ENCODE results near the gene CLDN19.
"Not testable (repeated sequence)": the region's sequence is repeated elsewhere in the genome, so short reads cannot be mapped to it uniquely, and the experiment has no call there.

The CLDN19 gene

DNA sequence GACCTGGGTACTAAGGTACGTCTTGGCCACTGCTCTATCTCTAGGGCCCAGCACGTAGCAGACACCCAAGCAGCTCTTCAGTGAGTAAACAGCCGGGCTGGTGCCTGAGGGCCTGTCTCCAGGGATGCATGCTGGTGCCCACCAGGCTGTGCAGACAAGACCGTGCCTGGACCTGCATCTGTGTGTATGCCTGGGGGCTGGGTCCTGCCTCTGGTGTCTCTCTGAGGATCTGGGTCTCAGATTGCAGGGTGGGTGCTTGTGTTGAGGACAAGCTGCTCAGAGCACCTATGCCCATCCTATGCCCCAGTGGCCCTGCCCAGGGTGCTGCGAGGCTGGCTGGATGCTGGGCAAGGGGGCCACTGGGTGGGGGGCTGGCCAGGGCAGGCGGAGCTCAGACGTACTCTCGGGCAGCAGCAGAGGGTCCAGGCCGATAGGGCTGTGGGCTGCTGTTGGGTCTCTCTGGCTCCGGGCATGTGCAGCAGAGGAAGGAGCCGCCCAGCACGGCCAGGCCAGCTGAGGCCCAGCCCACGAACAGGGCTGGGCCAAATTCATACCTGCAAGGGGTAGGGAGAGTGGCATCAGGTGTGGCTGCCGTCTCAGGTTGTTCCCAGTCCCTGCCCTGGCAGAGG lies 4.4 kb downstream of the CLDN19 start:
- Histone ChIP-seq H3K27ac (ENCODE audit: low read depth, low read length) (no peak overlapping the region), H3K4me3 (ENCODE audit: low read depth in 1 of 2, low read length in 2 of 2) (no peak overlapping the region), H3K27me3 (ENCODE audit: control insufficient read depth in 1 of 2, insufficient read depth in 2 of 2, low read length in 2 of 2) (no peaks in the 10 kb centered on the region), H3K36me3 (ENCODE audit: insufficient read depth, low read length) (no peaks in the 10 kb centered on the region), H3K4me1 (ENCODE audit: insufficient read depth, low read length) (no peaks in the 10 kb centered on the region), H3K9me3 (ENCODE audit: low read length) (no peaks in the 10 kb centered on the region), H3K9ac (ENCODE audit: low read length) (no peak overlapping the region)

DNA sequence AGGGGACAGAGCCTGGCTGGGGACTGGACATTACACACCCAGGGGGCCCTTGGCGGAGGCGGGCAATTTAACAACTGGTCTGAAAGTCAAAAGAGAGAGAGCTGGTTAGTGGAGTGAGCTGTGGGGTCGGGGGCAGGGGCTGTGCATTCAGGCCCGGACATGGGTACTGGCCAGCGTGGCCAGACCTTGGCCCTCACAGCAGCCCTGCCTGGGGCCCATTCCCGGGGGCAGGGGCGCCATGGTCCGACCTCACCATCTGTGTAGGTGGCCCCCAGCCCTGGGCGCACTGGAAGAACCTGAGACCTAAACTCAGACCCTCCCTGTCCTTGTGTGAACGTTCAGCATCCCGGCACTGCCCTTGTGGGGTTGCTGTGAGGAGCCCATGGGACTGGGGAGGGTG lies 5.0 kb downstream of the CLDN19 start:
- Histone ChIP-seq H3K9ac (ENCODE audit: low read length) (no peak overlapping the region), H3K27ac (ENCODE audit: low read depth, low read length) (no peak overlapping the region), H3K4me1 (ENCODE audit: insufficient read depth, low read length) (no peaks in the 10 kb centered on the region), H3K4me3 (ENCODE audit: low read depth in 1 of 2, low read length in 2 of 2) (no peak overlapping the region), H3K36me3 (ENCODE audit: insufficient read depth, low read length) (no peaks in the 10 kb centered on the region), H3K27me3 (ENCODE audit: control insufficient read depth in 1 of 2, insufficient read depth in 2 of 2, low read length in 2 of 2) (no peaks in the 10 kb centered on the region), H3K9me3 (ENCODE audit: low read length) (no peaks in the 10 kb centered on the region)

DNA sequence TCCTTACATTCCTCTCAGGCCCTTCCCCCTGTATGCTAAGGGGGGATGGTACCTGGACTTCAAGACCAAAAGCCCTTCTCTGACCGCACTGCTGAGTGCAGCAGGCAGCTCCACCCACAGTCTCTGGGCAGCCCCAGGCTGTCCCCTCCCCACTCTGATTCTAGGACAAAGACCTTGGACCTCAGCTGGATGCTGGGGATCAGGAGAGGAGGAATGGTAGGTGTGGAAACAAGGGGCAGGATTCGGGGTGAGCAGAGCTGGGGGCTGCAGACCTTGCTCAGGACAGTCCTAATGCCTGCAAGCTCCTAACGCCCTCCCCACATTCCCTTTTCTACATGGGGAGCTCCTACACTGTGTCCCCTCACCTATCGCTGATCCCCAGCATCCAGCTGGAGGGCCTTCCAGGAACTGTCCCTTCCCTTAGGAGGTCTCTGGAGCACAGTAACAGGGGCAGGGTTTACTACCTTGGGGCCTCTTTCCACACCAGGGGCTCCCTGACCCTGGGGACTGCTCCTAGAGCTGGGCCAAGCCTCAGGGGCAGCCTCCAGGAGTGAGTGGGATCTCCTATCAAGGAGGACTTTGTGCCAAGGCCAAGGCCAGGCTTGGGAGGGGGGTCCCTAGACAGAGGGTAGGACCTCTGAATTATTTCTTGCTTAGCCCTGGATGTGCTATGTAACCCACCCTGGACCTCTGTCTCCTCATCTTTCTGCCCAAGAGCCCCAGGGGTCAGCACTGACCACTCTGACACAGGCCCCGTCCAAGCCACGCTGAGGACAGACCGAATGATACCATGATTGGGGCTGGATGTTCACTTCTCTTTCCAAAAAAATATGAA lies 5.6 kb downstream of the CLDN19 start:
- Histone ChIP-seq H3K36me3 (ENCODE audit: insufficient read depth, low read length) (no peaks in the 10 kb centered on the region), H3K27me3 (ENCODE audit: control insufficient read depth in 1 of 2, insufficient read depth in 2 of 2, low read length in 2 of 2) (no peaks in the 10 kb centered on the region), H3K4me1 (ENCODE audit: insufficient read depth, low read length) (no peaks in the 10 kb centered on the region), H3K4me3 (ENCODE audit: low read depth in 1 of 2, low read length in 2 of 2) (no peak overlapping the region), H3K9me3 (ENCODE audit: low read length) (no peaks in the 10 kb centered on the region), H3K9ac (ENCODE audit: low read length) (no peak overlapping the region), H3K27ac (ENCODE audit: low read depth, low read length) (no peak overlapping the region)

DNA sequence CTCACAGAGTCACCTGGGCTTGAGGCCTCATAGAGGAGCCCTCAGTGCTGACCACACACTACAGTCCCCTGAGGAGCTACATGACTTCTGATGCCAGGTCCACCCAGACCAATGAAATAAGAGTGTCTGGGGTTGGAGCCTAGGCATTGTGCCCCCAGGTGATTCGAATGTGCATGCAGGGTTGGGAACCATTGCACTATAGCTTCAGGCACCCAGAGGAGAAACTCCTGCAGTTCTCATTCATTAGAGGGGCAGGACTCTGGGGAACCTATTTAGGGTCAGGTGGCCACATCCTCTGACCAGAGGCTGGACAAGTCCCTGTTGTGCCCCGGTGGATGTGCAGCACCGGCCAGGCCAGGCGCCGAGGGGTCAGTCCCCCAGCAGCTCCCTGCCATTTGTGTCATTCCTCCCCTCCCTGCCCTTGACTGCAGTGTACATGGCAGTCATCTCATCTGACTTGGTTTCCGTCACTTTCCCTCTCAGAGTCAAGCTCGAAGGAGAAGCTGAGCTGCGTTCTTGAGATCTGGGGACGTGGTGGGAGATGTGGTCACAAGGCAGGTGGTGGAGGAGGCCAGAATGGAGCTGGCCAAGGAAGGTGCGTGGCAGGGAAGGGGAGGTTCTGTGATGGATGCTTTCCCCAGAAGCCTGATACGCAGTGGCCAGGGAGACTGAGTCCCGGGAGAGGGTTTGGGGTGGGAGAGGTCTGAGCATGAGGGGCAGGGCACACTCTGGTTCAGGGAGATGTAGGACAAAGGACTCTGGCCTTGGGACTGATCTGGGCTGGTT lies 6.4 kb downstream of the CLDN19 start:
- Histone ChIP-seq H3K27ac (ENCODE audit: low read depth, low read length) (no peak overlapping the region), H3K36me3 (ENCODE audit: insufficient read depth, low read length) (no peaks in the 10 kb centered on the region), H3K27me3 (ENCODE audit: control insufficient read depth in 1 of 2, insufficient read depth in 2 of 2, low read length in 2 of 2) (no peaks in the 10 kb centered on the region), H3K4me1 (ENCODE audit: insufficient read depth, low read length) (no peaks in the 10 kb centered on the region), H3K9me3 (ENCODE audit: low read length) (no peaks in the 10 kb centered on the region), H3K4me3 (ENCODE audit: low read depth in 1 of 2, low read length in 2 of 2) (no peak overlapping the region), H3K9ac (ENCODE audit: low read length) (no peak overlapping the region)

DNA sequence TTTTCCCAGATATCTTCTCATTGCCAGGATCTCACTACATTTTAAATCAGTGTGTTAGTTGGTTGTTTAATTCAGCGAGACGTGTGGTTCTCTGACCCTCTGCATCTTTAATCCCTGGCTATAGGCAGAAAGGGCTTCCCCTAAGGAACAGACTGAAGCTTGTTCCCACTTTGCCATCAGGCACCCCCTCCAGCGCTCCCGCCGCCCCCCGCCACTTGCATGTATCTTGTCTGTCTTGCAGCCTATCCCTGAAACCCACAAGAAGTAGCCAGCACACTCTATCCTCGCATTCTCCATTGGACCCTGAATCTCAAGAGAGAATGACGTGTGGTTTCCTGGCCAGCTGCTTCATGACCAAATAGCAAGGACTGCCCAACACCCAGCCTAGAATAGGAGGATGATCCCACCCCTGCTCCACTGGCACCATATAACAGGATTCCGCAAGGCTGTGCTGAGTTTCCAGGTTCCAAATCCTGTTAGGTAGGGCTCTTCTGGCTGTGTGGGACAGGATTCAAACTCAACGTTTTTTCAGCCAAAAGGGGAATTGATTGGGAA lies 7.8 kb downstream of the CLDN19 start:
- H3K9me3 ChIP-seq (ENCODE audit: low read length), result no peaks in the 10 kb centered on the region
- H3K4me3 ChIP-seq (ENCODE audit: low read depth in 1 of 2, low read length in 2 of 2), result no peak overlapping the region
- no peaks in the 10 kb centered on the region for H3K36me3 ChIP-seq (ENCODE audit: insufficient read depth, low read length)
- H3K27ac ChIP-seq (ENCODE audit: low read depth, low read length), result no peak overlapping the region
- no peak overlapping the region for H3K9ac ChIP-seq (ENCODE audit: low read length)
- no peaks in the 10 kb centered on the region for H3K4me1 ChIP-seq (ENCODE audit: insufficient read depth, low read length)
- H3K27me3 ChIP-seq (ENCODE audit: control insufficient read depth in 1 of 2, insufficient read depth in 2 of 2, low read length in 2 of 2), result no peaks in the 10 kb centered on the region

DNA sequence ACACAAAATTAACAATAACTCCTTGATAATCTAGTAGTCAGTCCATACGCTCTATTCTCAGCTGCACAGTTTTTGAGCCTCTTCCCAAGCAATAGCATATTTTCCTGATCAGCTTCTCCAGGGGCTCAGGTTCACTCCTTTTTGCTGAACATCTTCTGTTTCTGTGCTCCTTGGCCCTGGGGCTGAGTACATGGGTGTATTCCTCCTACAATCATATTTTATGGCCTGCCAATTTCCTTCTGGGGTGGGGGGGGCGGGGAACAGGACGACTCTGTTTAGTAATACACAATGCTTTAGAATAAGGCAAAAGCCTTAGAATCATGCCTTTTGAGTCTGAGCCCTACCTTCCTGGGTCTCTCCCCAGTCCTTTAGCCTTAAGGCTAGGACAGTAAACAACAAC lies 8.5 kb downstream of the CLDN19 start:
- Histone ChIP-seq H3K27ac (ENCODE audit: low read depth, low read length) (no peak overlapping the region), H3K9ac (ENCODE audit: low read length) (no peak overlapping the region), H3K27me3 (ENCODE audit: control insufficient read depth in 1 of 2, insufficient read depth in 2 of 2, low read length in 2 of 2) (no peaks in the 10 kb centered on the region)

DNA sequence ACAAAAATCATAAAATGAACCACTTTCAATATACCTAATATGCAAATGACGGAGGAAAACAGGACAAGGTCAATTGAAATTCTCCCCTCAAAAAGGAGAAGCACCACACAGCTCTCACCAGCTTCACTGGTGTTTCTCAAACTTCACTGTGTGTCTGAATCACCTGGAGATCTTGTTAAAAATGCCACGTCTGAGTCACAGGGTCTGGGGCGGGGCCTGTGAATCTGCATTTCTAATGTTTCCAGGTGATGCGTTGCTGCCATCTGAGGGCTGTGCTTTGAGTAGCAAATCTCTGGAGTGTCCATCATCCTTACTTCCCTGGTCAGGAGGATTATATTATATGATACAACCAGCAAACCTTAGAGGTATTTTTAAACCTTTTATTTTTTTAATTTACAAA lies 9.0 kb downstream of the CLDN19 start:
- no peak overlapping the region for H3K27ac ChIP-seq (ENCODE audit: low read depth, low read length)
- no peak overlapping the region for H3K9ac ChIP-seq (ENCODE audit: low read length)

More for the DNA sequence above, 8.5 kb downstream of the CLDN19 start:
- no peaks in the 10 kb centered on the region for H3K36me3 ChIP-seq (ENCODE audit: insufficient read depth, low read length)
- no peak overlapping the region for H3K4me3 ChIP-seq (ENCODE audit: low read depth in 1 of 2, low read length in 2 of 2)
- H3K9me3 ChIP-seq (ENCODE audit: low read length), result no peaks in the 10 kb centered on the region
- no peaks in the 10 kb centered on the region for H3K4me1 ChIP-seq (ENCODE audit: insufficient read depth, low read length)

DNA sequence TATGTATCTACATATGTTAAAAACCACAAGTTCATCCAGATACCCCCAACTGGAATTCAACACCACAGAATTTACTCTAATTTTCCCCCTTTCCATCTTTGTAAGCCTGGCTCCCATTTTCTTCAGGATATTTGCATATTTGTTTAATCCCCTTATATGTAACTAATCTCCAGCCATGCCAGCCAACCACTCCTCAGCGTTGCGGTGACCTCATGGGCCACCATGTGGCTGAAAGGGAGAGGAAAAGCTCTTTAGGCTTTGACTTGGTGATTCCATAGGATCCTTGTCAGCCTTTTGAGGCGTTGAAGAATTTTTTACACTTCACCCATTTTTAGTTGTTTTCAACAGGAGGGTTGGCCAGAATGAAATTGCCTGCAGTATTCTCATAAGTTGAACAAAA lies 10.0 kb downstream of the CLDN19 start:
- Histone ChIP-seq H3K27me3 (ENCODE audit: control insufficient read depth in 1 of 2, insufficient read depth in 2 of 2, low read length in 2 of 2) (no peaks in the 10 kb centered on the region), H3K27ac (ENCODE audit: low read depth, low read length) (no peak overlapping the region), H3K9ac (ENCODE audit: low read length) (no peak overlapping the region), H3K36me3 (ENCODE audit: insufficient read depth, low read length) (no peaks in the 10 kb centered on the region), H3K4me3 (ENCODE audit: low read depth in 1 of 2, low read length in 2 of 2) (no peak overlapping the region), H3K9me3 (ENCODE audit: low read length) (no peaks in the 10 kb centered on the region), H3K4me1 (ENCODE audit: insufficient read depth, low read length) (no peaks in the 10 kb centered on the region)

More for the DNA sequence above, 9.0 kb downstream of the CLDN19 start:
- Histone ChIP-seq H3K4me1 (ENCODE audit: insufficient read depth, low read length) (no peaks in the 10 kb centered on the region), H3K4me3 (ENCODE audit: low read depth in 1 of 2, low read length in 2 of 2) (no peak overlapping the region), H3K36me3 (ENCODE audit: insufficient read depth, low read length) (no peaks in the 10 kb centered on the region), H3K9me3 (ENCODE audit: low read length) (no peaks in the 10 kb centered on the region), H3K27me3 (ENCODE audit: control insufficient read depth in 1 of 2, insufficient read depth in 2 of 2, low read length in 2 of 2) (no peaks in the 10 kb centered on the region)

DNA sequence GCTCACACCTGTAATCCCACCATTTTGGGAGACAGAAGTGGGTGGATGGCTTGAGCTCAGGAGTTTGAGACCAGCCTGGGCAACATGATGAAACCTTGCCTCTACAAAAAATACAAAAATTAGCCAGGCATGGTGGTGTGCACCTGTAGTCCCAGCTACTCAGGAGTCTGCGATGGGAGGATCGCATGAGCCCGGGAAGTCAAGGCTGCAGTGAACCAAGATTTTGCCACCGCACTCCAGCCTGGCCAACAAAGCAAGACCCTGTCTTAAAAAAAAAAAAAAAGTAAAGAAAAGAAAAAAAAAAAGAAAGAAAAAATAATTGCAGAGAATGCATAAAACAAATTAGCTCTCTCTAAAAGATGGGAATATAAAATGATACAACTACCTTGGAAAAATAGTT lies 14.2 kb downstream of the CLDN19 start:
- not testable (repeated sequence) for H3K27me3 ChIP-seq (ENCODE audit: control insufficient read depth in 1 of 2, insufficient read depth in 2 of 2, low read length in 2 of 2); H3K9ac ChIP-seq (ENCODE audit: low read length); H3K4me3 ChIP-seq (ENCODE audit: low read depth in 1 of 2, low read length in 2 of 2); H3K27ac ChIP-seq (ENCODE audit: low read depth, low read length); H3K9me3 ChIP-seq (ENCODE audit: low read length); H3K4me1 ChIP-seq (ENCODE audit: insufficient read depth, low read length); H3K36me3 ChIP-seq (ENCODE audit: insufficient read depth, low read length)

DNA sequence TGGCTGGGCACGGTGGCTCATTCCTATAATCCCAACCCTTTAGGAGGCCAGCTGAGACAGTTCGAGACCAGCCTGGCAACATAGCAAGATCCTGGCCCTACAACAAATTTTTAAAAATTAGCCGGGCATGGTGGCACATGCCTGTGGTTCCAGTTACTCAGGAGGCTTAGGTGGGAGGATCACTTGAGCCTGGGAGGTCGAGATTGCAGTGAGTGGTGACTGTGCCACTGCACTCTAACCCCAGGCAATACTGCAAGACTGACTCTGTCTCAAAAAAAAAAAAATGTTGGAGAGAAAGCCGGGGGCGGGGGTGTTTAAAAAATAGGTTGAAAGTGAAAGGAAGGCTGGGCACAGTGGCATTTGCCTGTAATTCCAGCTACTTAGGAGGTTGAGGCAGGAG lies 16.5 kb downstream of the CLDN19 start:
- Histone ChIP-seq H3K4me3 (ENCODE audit: low read depth in 1 of 2, low read length in 2 of 2) (no peak overlapping the region), H3K9me3 (ENCODE audit: low read length) (no peaks in the 10 kb centered on the region), H3K27ac (ENCODE audit: low read depth, low read length) (no peak overlapping the region), H3K36me3 (ENCODE audit: insufficient read depth, low read length) (no peaks in the 10 kb centered on the region), H3K4me1 (ENCODE audit: insufficient read depth, low read length) (no peaks in the 10 kb centered on the region), H3K27me3 (ENCODE audit: control insufficient read depth in 1 of 2, insufficient read depth in 2 of 2, low read length in 2 of 2) (no peaks in the 10 kb centered on the region), H3K9ac (ENCODE audit: low read length) (no peak overlapping the region)

DNA sequence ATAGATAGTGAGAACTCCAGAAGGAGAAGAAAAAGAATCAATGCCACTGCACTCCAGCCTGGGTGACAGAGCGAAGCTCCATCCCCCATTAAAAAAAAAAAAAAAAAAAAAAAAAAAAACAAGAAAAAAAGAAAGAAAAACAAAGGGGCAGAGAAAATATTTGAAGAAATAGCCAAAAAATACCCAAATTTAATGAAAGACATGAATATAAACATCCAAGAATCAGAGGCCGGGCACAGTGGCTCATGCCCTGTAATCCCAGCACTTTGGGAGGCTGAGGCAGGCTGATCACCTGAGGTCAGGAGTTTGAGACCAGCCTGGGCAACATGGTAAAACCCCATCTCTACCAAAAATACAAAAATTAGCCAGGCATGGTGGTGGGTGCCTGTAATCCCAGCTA lies 17.6 kb downstream of the CLDN19 start:
- not testable (repeated sequence) for H3K9me3 ChIP-seq (ENCODE audit: low read length); H3K27ac ChIP-seq (ENCODE audit: low read depth, low read length); H3K36me3 ChIP-seq (ENCODE audit: insufficient read depth, low read length); H3K9ac ChIP-seq (ENCODE audit: low read length); H3K4me3 ChIP-seq (ENCODE audit: low read depth in 1 of 2, low read length in 2 of 2); H3K4me1 ChIP-seq (ENCODE audit: insufficient read depth, low read length); H3K27me3 ChIP-seq (ENCODE audit: control insufficient read depth in 1 of 2, insufficient read depth in 2 of 2, low read length in 2 of 2)
